Cerebellar nuclear complex (tissue), 1 donor: ENCODE measurements around the gene ROPN1L.

Experiments used
- DNase-seq, 2 experiments: peaks; one replicate each; lab custom pipeline; 2025; lab: John Stamatoyannopoulos, UW

Gene ROPN1L

DNA sequence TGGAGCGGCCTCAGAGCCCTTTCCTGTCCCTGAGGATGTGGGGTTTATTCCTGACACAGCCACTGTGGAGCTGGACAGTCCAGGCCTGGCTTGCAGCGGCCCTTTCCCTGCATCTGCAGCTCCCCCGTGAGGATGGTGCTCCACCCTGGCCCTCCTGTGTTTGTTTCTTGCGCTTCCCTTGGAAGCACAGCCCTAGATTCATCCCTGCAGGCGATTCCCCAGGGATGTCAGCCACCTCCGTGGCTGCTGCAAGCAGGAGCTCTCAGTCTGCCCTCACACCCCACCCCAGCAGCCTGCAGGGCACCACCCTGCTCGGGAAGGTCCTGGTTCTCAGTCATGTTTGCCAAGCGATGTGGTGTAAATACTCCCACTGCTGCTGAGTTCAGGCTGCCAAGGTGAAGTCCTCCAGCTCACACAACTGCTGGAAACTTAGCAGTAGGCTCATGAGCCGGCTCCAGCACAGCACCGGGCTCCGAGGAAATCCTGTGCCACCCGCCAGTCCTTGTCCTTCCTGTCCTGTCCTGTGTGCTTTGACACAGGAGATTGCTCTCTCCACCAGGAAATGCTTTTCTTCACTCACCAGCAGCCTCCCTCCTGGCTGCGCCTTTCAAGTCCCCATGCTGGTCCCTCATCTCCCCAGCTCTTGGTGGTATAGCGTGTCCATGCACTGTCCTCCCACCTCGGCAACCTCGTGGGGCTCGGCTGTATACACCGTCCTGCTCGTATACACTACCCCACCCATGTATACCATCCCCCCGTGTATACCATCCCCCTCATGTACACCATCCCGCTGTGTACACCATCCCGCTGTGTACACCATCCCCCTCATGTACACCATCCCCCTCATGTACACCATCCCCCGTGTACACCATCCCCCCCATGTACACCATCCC, 16.2 kb downstream of the ROPN1L start:
- DNase-seq = no peak

DNA sequence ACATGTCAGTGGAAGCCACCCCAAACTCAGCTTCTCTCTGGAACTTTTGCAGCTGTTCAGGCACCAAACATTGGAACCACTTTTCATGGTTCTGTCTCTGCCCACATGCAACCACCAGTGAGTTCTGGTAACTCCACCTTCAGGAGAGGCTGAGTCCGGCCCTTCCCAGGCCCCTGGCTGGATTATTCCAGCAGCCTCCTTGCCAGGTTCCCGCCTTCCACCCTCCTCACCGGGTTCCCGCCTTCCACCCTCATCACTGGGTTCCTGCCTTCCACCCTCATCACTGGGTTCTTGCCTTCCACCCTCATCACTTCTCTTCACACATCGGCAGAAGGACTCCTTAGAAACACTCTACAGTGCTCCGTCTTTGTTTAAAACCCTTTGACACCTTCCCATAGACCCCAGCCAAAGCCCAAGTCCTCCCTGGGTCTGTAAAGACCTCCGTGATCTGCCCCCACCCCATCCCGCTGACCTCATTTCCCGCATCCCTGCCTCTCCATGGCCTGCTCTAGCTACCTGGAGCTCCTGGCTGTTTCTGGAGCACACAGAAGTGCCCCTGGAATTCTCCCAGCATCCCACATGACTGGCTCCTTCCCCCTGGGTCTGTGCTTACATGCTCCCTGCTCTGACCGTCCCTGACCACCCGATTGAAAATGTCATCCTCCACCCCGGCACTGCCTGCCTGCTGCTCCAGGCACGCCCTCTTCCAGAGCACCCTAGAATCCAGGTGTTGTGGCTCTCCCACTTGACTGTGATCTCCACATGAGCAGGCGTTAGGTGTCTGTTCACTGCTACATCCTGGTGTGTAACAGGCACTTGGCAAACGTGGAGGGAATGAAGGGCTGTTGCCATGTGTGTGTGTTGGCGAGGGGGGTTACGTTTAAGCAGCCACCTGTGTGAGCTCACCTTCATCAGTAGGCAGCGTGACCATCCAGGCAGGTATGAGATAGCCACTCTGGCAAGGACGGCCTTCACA, 17.7 kb downstream of the ROPN1L start:
- DNase-seq = no peak

DNA sequence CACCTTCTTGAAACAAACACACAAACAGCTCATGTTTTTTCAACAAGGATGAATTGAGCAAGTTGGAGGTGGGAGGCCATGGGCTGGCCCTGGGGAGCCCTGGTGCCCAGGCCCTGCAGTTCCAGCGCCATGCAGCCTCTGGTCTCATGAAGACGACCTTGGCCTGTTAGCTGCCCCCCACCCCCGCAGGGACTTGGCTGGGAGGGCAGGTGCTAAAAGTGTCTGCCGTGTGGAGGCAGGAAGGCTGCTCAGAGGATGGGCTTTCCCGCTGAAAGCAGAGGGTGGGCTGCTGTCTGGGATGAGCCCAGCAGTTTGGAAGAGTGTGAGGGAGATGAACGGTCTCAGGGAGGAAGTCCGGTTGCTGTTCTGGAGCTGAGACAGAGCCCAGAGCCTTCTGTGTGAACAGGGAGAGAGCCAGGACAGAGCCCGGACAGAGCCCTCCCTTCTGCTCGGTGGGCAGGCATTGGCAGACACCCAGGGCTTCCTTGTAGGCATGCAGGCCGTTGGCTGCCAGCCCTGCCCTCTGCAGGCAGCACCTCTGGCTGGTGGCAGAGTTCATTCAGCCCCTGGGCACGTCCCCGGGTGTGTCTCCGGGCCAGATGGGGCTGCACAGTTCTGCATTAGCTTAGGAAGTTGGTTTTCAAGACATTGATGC, 18.7 kb downstream of the ROPN1L start:
- no peak for DNase-seq

DNA sequence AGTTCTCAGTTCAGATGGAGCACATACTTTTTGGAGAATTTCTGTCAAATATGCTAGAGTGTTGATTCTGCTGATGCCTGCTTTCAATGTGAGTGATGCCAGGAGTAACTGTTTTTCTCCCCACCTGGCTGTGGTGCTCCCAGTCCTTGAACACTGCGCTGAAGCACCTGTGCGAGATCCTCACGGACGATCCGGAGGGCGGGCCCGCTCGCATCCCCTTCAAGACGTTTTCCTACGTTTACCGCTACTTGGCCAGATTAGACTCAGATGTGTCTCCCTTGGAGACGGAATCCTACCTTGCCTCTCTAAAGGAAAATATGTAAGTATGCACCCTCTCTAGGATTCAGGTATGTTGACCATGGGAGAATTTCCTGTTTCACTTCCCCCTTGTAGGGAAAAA, 19.4 kb downstream of the ROPN1L start:
- DNase-seq = no peak

DNA sequence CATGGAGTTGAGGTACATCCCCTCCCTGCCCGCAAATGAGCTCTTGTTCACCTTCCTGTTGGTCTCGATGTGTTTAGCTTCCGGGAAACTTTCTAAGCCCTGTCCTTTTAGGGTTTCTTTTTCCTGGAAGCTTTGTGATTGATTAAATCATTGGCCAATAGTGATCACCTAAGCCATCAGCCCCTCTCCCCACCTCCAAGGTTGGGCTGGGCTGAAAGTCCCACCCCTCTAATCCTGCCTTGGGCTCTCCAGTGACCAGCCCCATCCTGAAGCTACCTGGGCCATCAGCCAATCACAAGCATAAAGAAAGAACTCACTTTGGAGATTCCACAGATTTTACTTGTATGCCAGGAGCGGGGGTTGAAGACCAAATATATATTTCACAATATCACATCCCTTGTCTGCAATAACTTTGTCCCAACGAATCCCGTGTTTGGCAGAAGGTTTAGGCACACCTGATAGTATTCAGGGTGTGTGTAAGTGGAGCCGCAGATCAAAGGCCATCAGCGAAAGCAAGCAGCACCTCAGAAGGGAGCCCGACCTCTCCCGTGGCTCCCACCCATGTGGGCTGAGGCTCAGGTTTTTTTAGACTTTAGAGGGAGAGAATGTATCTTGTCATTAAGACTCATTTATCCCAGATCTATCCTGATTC, 20.4 kb downstream of the ROPN1L start:
- DNase-seq = no peak

DNA sequence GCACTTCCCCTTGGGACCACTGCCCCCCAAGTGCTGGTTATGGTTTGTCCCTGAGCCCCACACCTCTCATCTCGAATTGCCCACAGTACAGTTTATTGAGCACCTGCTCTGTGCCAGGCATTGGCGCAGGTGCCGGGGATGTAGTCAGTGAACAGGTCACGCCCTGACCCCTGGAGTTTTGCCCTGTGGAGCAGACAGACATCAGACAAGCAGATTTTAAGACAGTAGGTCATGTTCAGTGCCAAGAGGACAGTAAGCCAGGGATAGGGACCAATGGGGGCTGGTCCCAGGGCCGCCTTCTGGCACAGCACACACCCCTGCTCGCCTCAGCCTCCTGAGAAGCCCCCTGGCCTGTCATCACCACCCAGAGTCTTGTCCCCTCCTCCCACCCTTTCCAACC, 21.9 kb downstream of the ROPN1L start:
- DNase-seq = no peak

DNA sequence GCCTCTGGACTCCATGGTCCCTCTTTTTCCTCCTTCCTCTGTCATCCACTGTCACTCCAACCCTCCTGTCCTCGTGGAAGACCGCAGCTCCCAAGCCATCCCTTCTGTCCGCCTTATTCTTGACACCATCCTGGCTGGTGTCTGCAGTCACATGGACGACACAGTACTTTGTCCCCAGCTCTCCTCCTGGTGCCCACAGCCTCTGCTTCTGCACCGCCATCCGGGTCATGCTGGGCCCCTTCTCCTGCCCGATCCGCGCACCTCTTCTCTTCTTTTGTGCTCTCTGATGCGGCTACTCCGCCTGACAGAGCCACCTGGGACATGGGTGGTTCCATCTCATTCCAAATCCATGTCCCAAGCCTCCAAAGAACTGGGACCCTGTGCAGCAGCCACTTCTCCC, 22.5 kb downstream of the ROPN1L start:
- no peak for DNase-seq

DNA sequence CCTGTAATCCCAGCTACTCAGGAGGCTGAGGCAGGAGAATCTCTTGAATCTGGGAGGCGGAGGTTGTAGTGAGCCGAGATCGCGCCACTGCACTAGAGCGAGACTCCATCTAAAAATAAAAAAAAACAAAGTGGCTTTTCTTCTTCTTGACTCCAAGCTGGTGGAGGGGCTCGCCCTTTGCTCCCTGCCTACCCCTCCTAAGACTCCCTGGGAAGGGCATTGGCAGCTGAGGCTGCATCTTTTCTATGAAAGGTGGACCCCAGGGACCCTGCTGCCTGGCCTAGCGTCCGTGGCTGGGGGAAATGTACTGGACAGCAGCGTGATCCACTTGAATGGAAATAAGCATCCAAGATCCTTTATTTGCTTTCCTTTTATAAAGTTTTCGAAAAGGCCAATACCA, 24.0 kb downstream of the ROPN1L start:
- DNase-seq = no peak

DNA sequence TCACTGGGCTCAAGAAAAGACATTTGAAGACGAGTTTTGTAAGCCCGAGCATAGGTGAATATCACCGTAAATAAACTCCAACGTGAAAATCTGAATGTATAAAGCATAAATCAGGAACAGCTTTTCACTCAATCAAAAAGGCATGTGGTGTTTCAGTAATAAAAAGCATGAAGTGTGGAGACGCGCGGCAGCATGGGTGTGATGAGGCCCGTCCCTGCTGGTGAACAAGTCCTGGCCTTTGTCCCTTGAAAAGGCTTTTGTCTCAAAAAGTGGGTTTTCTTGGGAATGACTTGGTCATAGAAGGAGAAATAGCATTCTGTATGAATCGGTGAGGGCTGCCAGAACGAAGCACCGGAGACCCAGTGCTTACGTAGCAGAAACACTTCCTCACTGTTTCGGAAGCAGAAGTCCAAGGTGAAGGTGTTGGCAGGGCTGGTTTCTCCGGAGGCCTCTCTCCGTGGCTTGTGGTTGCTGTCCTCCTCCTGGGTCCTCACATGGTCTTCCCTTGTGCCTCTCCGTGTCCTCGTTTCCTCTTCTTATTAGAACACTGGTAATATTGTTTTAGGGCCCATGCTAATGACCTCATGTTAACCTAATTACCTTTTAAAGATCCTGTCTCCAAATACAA, 24.9 kb downstream of the ROPN1L start:
- no peak for DNase-seq

DNA sequence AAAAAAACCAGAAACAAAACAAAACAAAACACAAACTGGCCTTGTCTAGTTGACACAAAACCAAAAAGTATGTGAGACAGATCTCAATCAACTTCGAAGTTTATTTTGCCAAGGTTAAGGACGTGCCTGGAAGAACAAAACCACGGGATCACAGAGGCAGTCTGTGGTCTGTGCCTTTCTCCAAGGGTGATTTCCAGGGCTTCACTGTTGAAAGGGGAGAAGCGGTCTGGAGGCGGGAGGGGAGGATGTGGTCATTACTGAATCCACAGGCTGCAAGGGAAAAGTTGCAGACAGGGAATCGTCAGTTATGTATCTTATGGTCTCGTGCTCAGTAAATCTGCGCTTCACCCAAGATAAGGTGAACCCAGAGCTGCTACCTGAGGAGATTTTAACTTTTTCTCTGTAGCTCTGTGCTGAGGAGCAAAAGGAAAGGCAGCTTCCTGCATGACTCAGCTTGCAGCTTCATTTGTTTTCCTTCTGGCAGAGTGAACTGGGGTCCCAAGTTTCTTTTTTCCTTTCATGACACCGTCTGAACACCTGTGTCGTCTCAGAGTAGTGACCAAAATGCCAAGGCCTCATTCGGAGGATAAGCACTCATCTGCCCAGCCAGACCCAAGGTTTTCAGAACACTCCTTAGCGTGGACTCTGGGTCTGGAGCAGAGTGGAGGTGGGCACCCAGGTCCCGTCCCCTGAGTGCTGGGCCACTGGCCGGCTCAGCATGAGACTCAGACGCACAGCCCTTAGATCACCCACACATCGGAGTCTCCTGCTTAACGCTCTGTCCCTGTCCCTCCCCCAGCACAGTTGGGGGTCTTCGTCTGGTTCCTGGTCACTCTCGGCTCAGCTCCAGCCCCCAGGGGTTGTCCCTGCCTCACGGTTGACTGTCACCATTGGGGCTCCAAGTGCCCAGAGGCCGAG, 25.9 kb downstream of the ROPN1L start:
- DNase-seq = no peak

DNA sequence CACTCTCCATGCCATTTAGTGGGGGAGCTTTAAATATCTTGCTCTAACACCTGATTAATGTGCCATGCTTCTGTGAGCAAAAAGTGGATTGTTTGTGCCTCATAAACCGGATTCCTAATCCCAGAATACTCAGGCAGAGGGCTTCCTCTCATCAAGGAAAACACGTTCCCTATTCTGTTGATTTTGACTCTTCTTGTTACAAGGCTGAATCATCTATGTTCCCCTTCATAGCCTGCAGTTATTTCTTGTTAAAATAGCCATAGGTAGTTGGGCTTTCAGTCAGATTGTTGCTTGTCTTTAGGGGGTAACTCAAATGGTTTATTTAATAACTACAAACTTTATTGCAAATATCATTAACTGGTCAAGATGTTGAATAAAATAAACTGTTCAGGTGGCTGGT, 26.6 kb downstream of the ROPN1L start:
- DNase-seq = no peak

DNA sequence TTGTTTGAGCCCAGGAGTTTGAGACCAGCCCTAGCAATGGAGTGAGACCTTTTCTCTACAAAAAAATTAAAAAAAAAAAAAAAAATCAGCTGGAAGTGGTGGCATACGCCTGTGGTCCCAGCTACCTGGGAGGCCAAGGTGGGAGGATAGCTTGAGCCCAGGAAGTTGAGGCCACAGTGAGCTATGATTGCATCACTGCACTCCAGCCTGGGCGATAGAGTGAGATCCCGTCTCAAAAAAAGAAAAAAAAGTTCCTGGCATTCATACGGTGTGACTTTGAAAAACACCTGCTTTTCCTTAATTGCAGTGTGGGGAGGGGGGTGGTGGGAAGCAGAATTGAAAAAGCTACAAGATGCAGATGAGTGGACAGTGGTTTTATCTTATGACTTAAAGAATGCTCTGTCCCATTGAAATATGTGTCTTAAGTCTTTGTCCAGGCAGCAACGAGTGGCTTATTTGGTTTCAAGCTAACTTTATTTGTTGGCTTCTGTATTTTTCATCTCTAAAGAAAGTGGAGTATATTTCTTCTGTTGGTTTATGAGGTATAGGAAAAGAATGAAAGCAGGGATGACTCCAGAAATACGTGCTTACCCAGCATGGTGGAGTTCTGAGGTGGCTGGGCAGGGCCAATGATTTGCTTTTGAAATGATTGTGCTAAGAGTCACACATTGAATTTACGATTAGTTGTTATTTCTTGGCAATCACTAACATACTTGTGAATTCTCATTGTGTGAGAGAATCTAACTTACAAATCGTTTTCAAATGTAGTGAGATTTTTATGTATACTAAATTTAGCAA, 27.8 kb downstream of the ROPN1L start:
- no peak for DNase-seq

DNA sequence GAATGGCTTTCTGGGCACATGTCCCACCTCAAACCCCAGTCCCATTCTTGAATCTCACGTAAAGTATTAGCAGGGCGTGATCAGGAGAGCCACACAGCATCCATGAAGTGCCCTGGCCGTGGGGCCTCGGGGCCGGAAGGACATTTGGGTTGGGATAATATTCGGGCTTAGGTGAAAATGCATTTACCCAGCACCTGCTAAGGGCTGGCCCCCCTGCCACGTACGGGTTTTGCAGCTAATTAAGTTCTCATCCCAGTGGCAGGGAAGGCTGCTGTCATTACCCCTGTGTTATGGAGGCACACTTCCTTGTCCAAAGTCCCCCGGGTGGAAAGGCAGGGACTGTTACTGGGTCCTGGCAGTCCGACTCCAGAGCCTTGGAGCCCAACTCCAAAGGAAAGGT, 29.0 kb downstream of the ROPN1L start:
- no peak for DNase-seq

DNA sequence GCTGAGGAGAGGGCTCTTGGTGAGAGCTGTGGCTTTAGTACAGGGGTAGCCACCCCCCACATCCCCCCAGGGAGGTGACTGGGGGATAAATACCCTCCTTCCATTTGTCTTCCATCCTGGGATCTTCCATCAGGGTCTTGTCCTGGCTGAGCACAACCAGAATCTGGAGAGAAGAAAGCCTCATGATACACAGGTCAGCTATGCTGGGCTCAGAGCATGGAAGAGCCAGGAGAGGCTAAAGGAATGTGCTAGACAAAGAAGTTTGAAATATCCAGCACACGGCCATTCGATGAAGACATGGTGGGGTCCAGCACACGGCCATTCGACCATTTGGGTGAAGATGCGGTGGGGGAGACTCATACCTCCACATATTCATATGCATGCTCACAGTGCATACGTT, 30.0 kb downstream of the ROPN1L start:
- no peak for DNase-seq

DNA sequence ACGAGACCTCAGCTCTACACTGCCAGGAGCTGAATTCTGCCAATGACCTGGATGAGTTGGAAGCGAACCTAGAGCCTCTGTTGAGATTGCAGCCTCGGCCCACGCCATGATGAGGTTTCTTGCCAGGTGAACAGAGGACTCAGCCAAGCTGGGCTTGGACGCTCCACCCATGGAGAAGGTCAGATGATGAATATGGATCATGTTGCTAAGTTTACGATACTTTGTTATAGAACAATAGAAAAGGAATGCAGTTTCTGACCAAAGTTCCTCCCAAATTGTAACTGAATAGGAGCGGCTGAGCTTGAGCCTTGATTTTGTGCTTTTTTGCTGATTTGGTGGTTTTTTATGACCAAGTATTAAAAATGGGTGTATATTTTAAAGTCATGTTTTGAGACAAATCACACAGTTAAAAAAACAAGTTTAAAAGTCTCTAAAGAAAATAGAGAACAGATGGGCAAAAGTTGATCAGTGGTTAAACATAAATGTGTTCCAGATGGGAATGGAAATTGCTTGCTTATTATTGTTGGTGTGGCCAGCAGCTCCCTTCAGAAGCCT, 32.9 kb downstream of the ROPN1L start:
- DNase-seq = no peak

DNA sequence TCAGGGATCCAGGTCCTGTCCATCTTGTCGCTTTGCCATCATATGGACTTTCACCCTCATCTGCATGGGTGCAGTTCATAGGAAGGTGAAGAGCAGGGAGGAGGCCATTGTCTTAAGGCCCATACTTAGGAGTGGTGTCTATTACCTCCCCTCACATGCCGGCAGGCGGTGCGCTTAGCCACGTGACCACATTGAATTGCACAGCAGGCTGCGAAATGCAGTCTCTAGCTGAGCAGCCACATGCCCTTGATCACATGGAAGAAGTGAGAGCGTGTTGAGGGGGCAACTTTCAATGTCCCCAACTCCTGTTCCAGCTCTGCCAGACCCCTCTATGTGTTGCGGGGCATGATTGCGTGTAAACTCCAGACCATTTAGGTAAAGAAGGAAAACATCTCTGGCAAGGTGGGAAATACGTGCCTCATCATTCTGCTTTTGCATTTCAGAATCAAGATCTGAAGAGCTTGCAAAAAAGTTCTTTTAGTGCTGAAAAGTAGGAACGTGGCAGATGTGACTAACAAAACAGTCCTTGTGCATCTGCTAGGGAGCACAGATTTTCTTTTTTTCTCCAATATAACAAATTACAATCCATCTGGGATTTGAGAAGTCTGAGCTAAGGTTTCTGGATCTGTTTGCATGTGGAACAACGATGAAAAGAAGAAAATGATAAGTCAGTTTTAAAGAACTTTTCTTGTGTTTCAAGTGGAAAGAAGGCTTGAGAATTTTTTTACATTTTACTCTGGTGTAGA, 34.4 kb downstream of the ROPN1L start:
- DNase-seq = no peak

DNA sequence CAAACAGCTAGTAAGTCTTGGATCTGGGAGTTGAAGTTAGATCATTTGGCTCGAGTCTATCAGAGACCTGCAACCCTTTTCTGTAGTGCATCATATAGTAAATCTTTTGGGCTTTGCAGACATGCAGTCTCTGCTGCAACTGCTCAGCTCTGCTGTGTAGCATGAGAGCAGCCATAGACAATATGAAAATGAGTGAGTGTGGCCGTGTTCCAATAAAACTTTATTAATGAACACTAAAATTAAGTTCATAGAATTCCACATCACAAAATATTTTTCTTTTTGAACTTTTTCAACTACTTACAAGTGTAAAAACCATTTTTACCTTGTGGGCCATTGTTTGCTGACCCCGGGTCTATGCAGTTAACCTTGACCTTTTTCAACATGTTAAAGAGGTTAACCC, 35.2 kb downstream of the ROPN1L start:
- DNase-seq = no peak

DNA sequence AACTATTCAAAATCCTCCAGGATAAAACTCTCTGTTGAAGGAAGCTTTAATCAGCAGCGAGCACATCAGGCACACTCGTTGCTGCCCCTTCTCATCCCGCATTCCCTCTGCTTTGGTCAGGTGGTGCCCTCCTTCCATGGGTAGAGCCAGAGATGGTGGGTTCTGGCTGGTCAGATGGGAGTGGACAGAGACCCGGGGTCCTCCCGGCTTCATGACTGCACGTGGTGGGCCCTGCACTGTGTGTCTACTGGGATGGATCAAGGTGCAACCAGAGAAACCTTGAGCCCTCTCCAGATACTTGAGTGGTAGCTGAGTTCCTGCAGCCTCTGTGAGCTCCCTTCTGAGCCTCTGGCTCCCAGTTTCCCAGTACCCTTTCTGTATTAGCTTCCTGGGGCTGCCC, 36.3 kb downstream of the ROPN1L start:
- no peak for DNase-seq
